Measurements from ENCODE around the gene OR51L1. TPM values are rescaled to one million over a fixed set of nuclear protein-coding genes. Genes with fewer than 3 reads are reported as not detected.

The OR51L1 gene
- total RNA-seq, 1 donor from 2014 or later, result not detected

DNA sequence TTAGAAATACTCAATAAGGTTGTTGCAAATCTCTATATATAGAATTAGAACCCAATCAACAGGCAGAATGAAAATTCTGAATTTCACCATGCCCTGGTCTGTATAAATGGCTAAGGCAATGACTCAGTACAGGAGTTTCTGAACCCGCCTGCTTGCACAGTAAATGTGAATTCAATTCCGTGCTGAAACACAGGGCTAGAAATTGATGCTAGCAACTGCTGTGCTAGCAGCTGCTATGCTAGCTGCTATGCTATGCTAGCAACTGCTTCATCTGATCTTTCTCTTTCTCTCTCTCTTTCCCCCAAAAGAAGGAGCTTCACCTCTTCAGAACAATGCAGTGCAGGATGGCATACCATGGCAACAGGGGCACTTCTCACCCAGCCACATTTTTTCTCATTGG lies 42.0 kb downstream of the OR51L1 start:
- no peak overlapping the region for H3K27ac ChIP-seq
- H3K36me3 ChIP-seq, result no peaks in the 10 kb centered on the region
- H3K27me3 ChIP-seq, result no peaks in the 10 kb centered on the region
- H3K4me1 ChIP-seq, result no peaks in the 10 kb centered on the region
- TF ChIP-seq POLR2AphosphoS5 (IDR thresholded peaks at IDR 0.05; ENCODE audit: insufficient read depth in 1 of 2, low read depth in 1 of 2) (no peak), POLR2A (IDR thresholded peaks at IDR 0.05) (no peak), CTCF (IDR thresholded peaks at IDR 0.05) (no peak)
- intact Hi-C loops (cut with DNase I), result no loop called here
- no peak overlapping the region for H3K4me3 ChIP-seq
- DNase-seq (ENCODE audit: extremely low spot score in 2 of 2), result no peak
- H3K9me3 ChIP-seq, result no peaks in the 10 kb centered on the region

- Histone ChIP-seq H3K36me3 (no peaks in the 10 kb centered on the region), H3K27me3 (no peaks in the 10 kb centered on the region), H3K9me3 (no peaks in the 10 kb centered on the region), H3K4me3 (no peak overlapping the region), H3K4me1 (no peaks in the 10 kb centered on the region), H3K27ac (no peak overlapping the region)
- DNase-seq (ENCODE audit: extremely low spot score in 2 of 2), result no peak
- intact Hi-C loops (cut with DNase I), result no loop called here
- TF ChIP-seq POLR2AphosphoS5 (IDR thresholded peaks at IDR 0.05; ENCODE audit: insufficient read depth in 1 of 2, low read depth in 1 of 2) (no peak), POLR2A (IDR thresholded peaks at IDR 0.05) (no peak), CTCF (IDR thresholded peaks at IDR 0.05) (no peak)
Observed at GRCh38 chr11:5037926-5038325, 43.3 kb downstream of the OR51L1 start.

DNA sequence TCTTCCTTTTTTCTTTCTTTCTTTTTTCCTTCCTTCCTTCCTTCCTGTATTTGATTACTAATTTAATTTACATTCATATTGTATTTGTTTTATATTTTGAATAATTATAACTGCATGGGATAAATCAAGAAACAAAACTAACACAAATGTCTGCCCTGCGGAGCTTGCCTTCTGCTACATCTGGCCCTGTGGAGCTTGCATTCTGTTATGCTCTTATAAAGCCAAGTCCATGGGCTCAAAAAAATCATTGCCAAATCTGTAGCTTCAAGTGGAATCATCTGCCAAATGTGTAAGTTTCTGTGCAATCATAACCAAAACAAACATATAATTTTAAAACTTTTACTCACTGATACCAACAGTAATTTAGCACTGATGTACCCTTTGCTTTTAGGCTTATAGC lies 43.7 kb downstream of the OR51L1 start:
- no peaks in the 10 kb centered on the region for H3K9me3 ChIP-seq
- intact Hi-C loops (cut with DNase I), result no loop called here
- H3K27ac ChIP-seq, result no peak overlapping the region
- TF ChIP-seq POLR2AphosphoS5 (IDR thresholded peaks at IDR 0.05; ENCODE audit: insufficient read depth in 1 of 2, low read depth in 1 of 2) (no peak), CTCF (IDR thresholded peaks at IDR 0.05) (no peak), POLR2A (IDR thresholded peaks at IDR 0.05) (no peak)
- no peak overlapping the region for H3K4me3 ChIP-seq
- no peaks in the 10 kb centered on the region for H3K27me3 ChIP-seq
- no peak for DNase-seq (ENCODE audit: extremely low spot score in 2 of 2)
- no peaks in the 10 kb centered on the region for H3K4me1 ChIP-seq
- H3K36me3 ChIP-seq, result no peaks in the 10 kb centered on the region

GRCh38 chr11:5040876-5041275 lies 46.2 kb downstream of the OR51L1 start:
- intact Hi-C loops (cut with DNase I), result no loop called here
- no peaks in the 10 kb centered on the region for H3K27me3 ChIP-seq
- H3K27ac ChIP-seq, result no peak overlapping the region

DNA sequence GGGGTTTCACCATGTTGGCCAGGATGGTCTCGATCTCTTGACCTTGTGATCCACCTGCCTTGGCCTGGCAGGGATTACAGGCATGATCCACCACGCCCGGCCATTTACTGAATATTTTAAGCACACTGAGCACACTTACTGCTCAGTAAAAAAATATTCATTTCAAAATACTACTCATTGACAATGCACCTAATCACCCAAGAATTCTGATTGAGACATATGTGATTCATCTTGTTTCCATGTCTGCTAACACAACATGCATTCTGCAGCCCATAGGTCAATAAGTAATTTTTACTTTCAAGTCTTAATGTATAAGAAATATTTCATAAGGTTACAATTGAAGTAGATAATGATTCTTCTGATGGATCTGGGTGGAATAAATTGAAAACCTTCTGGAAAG lies 47.4 kb downstream of the OR51L1 start:
- H3K9me3 ChIP-seq, result no peaks in the 10 kb centered on the region
- no peaks in the 10 kb centered on the region for H3K27me3 ChIP-seq
- no peak overlapping the region for H3K27ac ChIP-seq
- H3K4me1 ChIP-seq, result no peaks in the 10 kb centered on the region
- H3K36me3 ChIP-seq, result no peaks in the 10 kb centered on the region
- TF ChIP-seq CTCF (IDR thresholded peaks at IDR 0.05) (no peak), POLR2A (IDR thresholded peaks at IDR 0.05) (no peak), POLR2AphosphoS5 (IDR thresholded peaks at IDR 0.05; ENCODE audit: insufficient read depth in 1 of 2, low read depth in 1 of 2) (no peak)
- DNase-seq (ENCODE audit: extremely low spot score in 2 of 2), result no peak
- intact Hi-C loops (cut with DNase I), result no loop called here
- H3K4me3 ChIP-seq, result no peak overlapping the region

More at GRCh38 chr11:5040876-5041275, 46.2 kb downstream of the OR51L1 start:
- Histone ChIP-seq H3K9me3 (no peaks in the 10 kb centered on the region), H3K4me3 (no peak overlapping the region), H3K4me1 (no peaks in the 10 kb centered on the region), H3K36me3 (no peaks in the 10 kb centered on the region)
- TF ChIP-seq POLR2AphosphoS5 (IDR thresholded peaks at IDR 0.05; ENCODE audit: insufficient read depth in 1 of 2, low read depth in 1 of 2), result no peak
- no peak for TF ChIP-seq CTCF (IDR thresholded peaks at IDR 0.05)
- TF ChIP-seq POLR2A (IDR thresholded peaks at IDR 0.05), result no peak
- DNase-seq (ENCODE audit: extremely low spot score in 2 of 2), result no peak

Measured in vagina (tissue), 2 donors.